ENCODE data around the gene PTPRA. TPM values are rescaled to one million over a fixed set of nuclear protein-coding genes. Genes with fewer than 3 reads are reported as not detected.
A peak's percentile ranks its signal among the peaks of the same experiment; 100 is the strongest.

The PTPRA gene
- total and polyA plus RNA-seq, 2 donors (not counting 1 experiment from before 2014, with no cell fraction given) = 32.1 to 64.2 TPM

- peaks cover 2 to 27% of the 10 kb centered on the region in 2 experiments for H3K36me3 ChIP-seq (replicated peaks in 1 of 2; ENCODE audit: control extremely low read depth in 1 of 2, control insufficient read depth in 1 of 2, extremely low read depth in 1 of 2, insufficient read depth in 2 of 2, low read length in 1 of 2)
- H3K9me3 Mint-ChIP-seq (ENCODE audit: insufficient read depth) = no peaks in the 10 kb centered on the region
- ATAC-seq (ENCODE audit: low read depth) (no peak), DNase-seq (no peak)
- no peak overlapping the region for H3K27ac ChIP-seq (ENCODE audit: low read length in 2 of 2)
- H3K4me3 ChIP-seq (ENCODE audit: control extremely low read depth in 1 of 5, extremely low read depth in 1 of 5, insufficient read depth in 1 of 5, low read depth in 2 of 5, low read length in 4 of 5) = no peak overlapping the region
- intact Hi-C loops (cut with micrococcal nuclease) = no loop called here
- H3K9me3 ChIP-seq (ENCODE audit: control extremely low read depth in 1 of 3, control insufficient read depth in 2 of 3, insufficient read depth in 1 of 3, low read length in 2 of 3) = no peaks in the 10 kb centered on the region
- H3K27me3 ChIP-seq (replicated peaks in 1 of 4; ENCODE audit: control extremely low read depth in 1 of 4, control insufficient read depth in 3 of 4, insufficient read depth in 4 of 4, low read length in 3 of 4) = no peaks in the 10 kb centered on the region
- CTCF ChIA-PET = interaction anchor here (0.6 kb wide), 1 partner anchor 312 kb away, joined by 4 read pairs; no protein-coding TSS in a partner anchor
- no peaks in the 10 kb centered on the region for H3K4me1 Mint-ChIP-seq
- TF ChIP-seq EZH2 (IDR thresholded peaks at IDR 0.05; ENCODE audit: borderline replicate concordance, insufficient read depth, low read depth, low read length, poor library complexity, severe bottlenecking) = no peak
- TF ChIP-seq, protein P1, sequence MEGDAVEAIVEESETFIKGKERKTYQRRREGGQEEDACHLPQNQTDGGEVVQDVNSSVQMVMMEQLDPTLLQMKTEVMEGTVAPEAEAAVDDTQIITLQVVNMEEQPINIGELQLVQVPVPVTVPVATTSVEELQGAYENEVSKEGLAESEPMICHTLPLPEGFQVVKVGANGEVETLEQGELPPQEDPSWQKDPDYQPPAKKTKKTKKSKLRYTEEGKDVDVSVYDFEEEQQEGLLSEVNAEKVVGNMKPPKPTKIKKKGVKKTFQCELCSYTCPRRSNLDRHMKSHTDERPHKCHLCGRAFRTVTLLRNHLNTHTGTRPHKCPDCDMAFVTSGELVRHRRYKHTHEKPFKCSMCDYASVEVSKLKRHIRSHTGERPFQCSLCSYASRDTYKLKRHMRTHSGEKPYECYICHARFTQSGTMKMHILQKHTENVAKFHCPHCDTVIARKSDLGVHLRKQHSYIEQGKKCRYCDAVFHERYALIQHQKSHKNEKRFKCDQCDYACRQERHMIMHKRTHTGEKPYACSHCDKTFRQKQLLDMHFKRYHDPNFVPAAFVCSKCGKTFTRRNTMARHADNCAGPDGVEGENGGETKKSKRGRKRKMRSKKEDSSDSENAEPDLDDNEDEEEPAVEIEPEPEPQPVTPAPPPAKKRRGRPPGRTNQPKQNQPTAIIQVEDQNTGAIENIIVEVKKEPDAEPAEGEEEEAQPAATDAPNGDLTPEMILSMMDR (IDR thresholded peaks at IDR 0.05) = no peak
- H3K27me3 Mint-ChIP-seq = no peaks in the 10 kb centered on the region
- H3K27ac Mint-ChIP-seq = no peak overlapping the region
- H3K4me2 ChIP-seq (replicated peaks; ENCODE audit: low read depth, low read length, poor library complexity, severe bottlenecking) = no peak overlapping the region
- no peaks in the 10 kb centered on the region for H3K79me2 ChIP-seq (ENCODE audit: control insufficient read depth, insufficient read depth, low read length)
- no peaks in the 10 kb centered on the region for H4K20me1 ChIP-seq (ENCODE audit: control insufficient read depth, insufficient read depth, low read length, poor library complexity, severe bottlenecking)
- no peak overlapping the region for H3K9ac ChIP-seq (ENCODE audit: low read length)
- no peak overlapping the region for H3K4me3 Mint-ChIP-seq
- POLR2A ChIA-PET = no interaction called here
- H3K4me1 ChIP-seq (ENCODE audit: control insufficient read depth in 2 of 2, insufficient read depth in 2 of 2, low read length in 2 of 2) = no peaks in the 10 kb centered on the region
- no peak overlapping the region for H2AFZ ChIP-seq (ENCODE audit: insufficient read depth, low read depth, low read length, poor library complexity, severe bottlenecking)
Measured at GRCh38 chr20:2998728-2999127, 125.4 kb downstream of the PTPRA start.

- no peaks in the 10 kb centered on the region for H3K79me2 ChIP-seq (ENCODE audit: control insufficient read depth, insufficient read depth, low read length)
- TF ChIP-seq EZH2 (IDR thresholded peaks at IDR 0.05; ENCODE audit: borderline replicate concordance, insufficient read depth, low read depth, low read length, poor library complexity, severe bottlenecking) = no peak
- TF ChIP-seq, protein P1 (IDR thresholded peaks at IDR 0.05) = peak; percentile 75
- WGBS (ENCODE audit: insufficient coverage) = 88% methylated on average over 5 of the region's 7 CpGs
- H4K20me1 ChIP-seq (ENCODE audit: control insufficient read depth, insufficient read depth, low read length, poor library complexity, severe bottlenecking) = no peaks in the 10 kb centered on the region
- no peaks in the 10 kb centered on the region for H3K4me1 ChIP-seq (ENCODE audit: control insufficient read depth in 2 of 2, insufficient read depth in 2 of 2, low read length in 2 of 2)
- Mint-ChIP-seq H3K9me3 (ENCODE audit: insufficient read depth) (no peaks in the 10 kb centered on the region), H3K27me3 (no peaks in the 10 kb centered on the region), H3K4me3 (no peak overlapping the region), H3K4me1 (no peaks in the 10 kb centered on the region), H3K27ac (no peak overlapping the region)
- H3K27me3 ChIP-seq (replicated peaks in 1 of 4; ENCODE audit: control extremely low read depth in 1 of 4, control insufficient read depth in 3 of 4, insufficient read depth in 4 of 4, low read length in 3 of 4) = no peaks in the 10 kb centered on the region
- no peak overlapping the region for H3K27ac ChIP-seq (ENCODE audit: low read length in 2 of 2)
- H3K9ac ChIP-seq (ENCODE audit: low read length) = no peak overlapping the region
- no peak overlapping the region for H2AFZ ChIP-seq (ENCODE audit: insufficient read depth, low read depth, low read length, poor library complexity, severe bottlenecking)
- intact Hi-C loops (cut with micrococcal nuclease) = loop anchor here (1.0 to 2.0 kb wide), 5 partner anchors 128 to 476 kb away; partner anchors contain the start of genes NOP56 and PTPRA
- H3K9me3 ChIP-seq (ENCODE audit: control extremely low read depth in 1 of 3, control insufficient read depth in 2 of 3, insufficient read depth in 1 of 3, low read length in 2 of 3) = no peaks in the 10 kb centered on the region
- POLR2A ChIA-PET = no interaction called here
- CTCF ChIA-PET = interaction anchor here (0.9 to 2.0 kb wide), 12 partner anchors 10 to 792 kb away, joined by 3 to 16 read pairs (median 4); no protein-coding TSS in a partner anchor
- H3K4me2 ChIP-seq (replicated peaks; ENCODE audit: low read depth, low read length, poor library complexity, severe bottlenecking) = no peak overlapping the region
- DNase-seq (peak; percentile 50), ATAC-seq (ENCODE audit: low read depth) (peak; percentile 62)
- H3K36me3 ChIP-seq (replicated peaks in 1 of 2; ENCODE audit: control extremely low read depth in 1 of 2, control insufficient read depth in 1 of 2, extremely low read depth in 1 of 2, insufficient read depth in 2 of 2, low read length in 1 of 2) = peaks cover 0 to 15% of the 10 kb centered on the region in 2 experiments
- H3K4me3 ChIP-seq (ENCODE audit: control extremely low read depth in 1 of 5, extremely low read depth in 1 of 5, insufficient read depth in 1 of 5, low read depth in 2 of 5, low read length in 4 of 5) = no peak overlapping the region
Measured at GRCh38 chr20:3000852-3001523, 127.7 kb downstream of the PTPRA start.
